Stimulated activated CD8-positive, alpha-beta memory T cell treated with anti-CD3 and anti-CD28 coated beads, Interleukin-2, amount 100 ng/mL, for 48 hours (primary cell): Measurements from ENCODE around the gene SSMEM1.
A peak's percentile ranks its signal among the peaks of the same experiment; 100 is the strongest.
"Not testable (repeated sequence)": the region's sequence is repeated elsewhere in the genome, so short reads cannot be mapped to it uniquely, and the experiment has no call there.

Source experiments
- DNase-seq, 2 donors: peaks; one replicate each; pipeline ENCODE4 v3.0.0-alpha.2; 2020; ENCODE audit warnings: low read depth in 2 of 2

Gene SSMEM1

GRCh38 chr7:130207642-130208041 is at the start of gene SSMEM1:
SSMEM1 (plus strand) TSS chr7:130207860; CDS start chr7:130207911, 51 bp downstream.
- DNase-seq, result no peak

- DNase-seq, result no peak
Measured at GRCh38 chr7:130160023-130160422, 47.6 kb upstream of the SSMEM1 start.

- DNase-seq, result no peak
Measured at GRCh38 chr7:130160455-130160854, 47.2 kb upstream of the SSMEM1 start.

GRCh38 chr7:130162196-130162595 is 45.5 kb upstream of the SSMEM1 start:
- DNase-seq, result no peak

GRCh38 chr7:130174237-130174959 is 33.3 kb upstream of the SSMEM1 start:
- no peak for DNase-seq

GRCh38 chr7:130178251-130178650 is 29.4 kb upstream of the SSMEM1 start:
- no peak for DNase-seq

- no peak for DNase-seq
Measured at GRCh38 chr7:130179631-130180030, 28.0 kb upstream of the SSMEM1 start.

GRCh38 chr7:130180571-130181262 is 26.9 kb upstream of the SSMEM1 start:
- DNase-seq, result peak in 1 of 2 donors; percentile 36

GRCh38 chr7:130181263-130181605 is 26.4 kb upstream of the SSMEM1 start:
- no peak for DNase-seq

GRCh38 chr7:130182990-130183389 is 24.7 kb upstream of the SSMEM1 start:
- DNase-seq, result no peak

GRCh38 chr7:130184349-130184748 is 23.3 kb upstream of the SSMEM1 start:
- not testable (repeated sequence) for DNase-seq

- no peak for DNase-seq
Measured at GRCh38 chr7:130187360-130187759, 20.3 kb upstream of the SSMEM1 start.

GRCh38 chr7:130189343-130189742 is 18.3 kb upstream of the SSMEM1 start:
- no peak for DNase-seq

GRCh38 chr7:130191791-130192190 is 15.9 kb upstream of the SSMEM1 start:
- DNase-seq, result no peak

- no peak for DNase-seq
Measured at GRCh38 chr7:130195396-130195795, 12.3 kb upstream of the SSMEM1 start.

- no peak for DNase-seq
Measured at GRCh38 chr7:130196476-130196875, 11.2 kb upstream of the SSMEM1 start.

GRCh38 chr7:130197094-130197493 is 10.6 kb upstream of the SSMEM1 start:
- no peak for DNase-seq

- no peak for DNase-seq
Measured at GRCh38 chr7:130201796-130202195, 5.9 kb upstream of the SSMEM1 start.

GRCh38 chr7:130205084-130205947 is 2.3 kb upstream of the SSMEM1 start, which contains the start of gene TMEM209:
TMEM209 (minus strand) TSS chr7:130205406; CDS start chr7:130205375, 31 bp downstream.
- DNase-seq, result peak; percentile 88 to 93

- no peak for DNase-seq
Measured at GRCh38 chr7:130207033-130207432, 627 bp upstream of the SSMEM1 start.

GRCh38 chr7:130208516-130208915 is 856 bp downstream of the SSMEM1 start:
- DNase-seq, result no peak

GRCh38 chr7:130210181-130210935 is 2.7 kb downstream of the SSMEM1 start:
- DNase-seq, result no peak
